Neural cell (in vitro differentiated cells): ENCODE results near the gene RPTN. TPM values are rescaled to one million over a fixed set of nuclear protein-coding genes. Genes with fewer than 3 reads are reported as not detected.

Source experiments
- H2AFZ ChIP-seq: fragments of 200-600, 300-800 bp; sonication (generic), shearing (Covaris generic); 2 replicates; pipeline ENCODE4 v1.6.0; 2014; ENCODE audit warnings: low read depth, mild to moderate bottlenecking, antibody characterized with exemption, low read length, moderate library complexity
- H3F3A ChIP-seq: fragments of 200-600 bp; shearing (Covaris generic); 2 replicates; pipeline ENCODE4 v1.6.1; 2016; ENCODE audit warnings: mild to moderate bottlenecking, moderate library complexity, mixed read lengths, antibody characterized with exemption, low read length; ENCODE audit not compliant: insufficient read depth, poor library complexity, severe bottlenecking
- H3K27ac ChIP-seq: fragments of 200-600, 300-800 bp; sonication (generic), shearing (Covaris generic); 2 replicates; pipeline ENCODE4 v1.5.1; 2014; ENCODE audit warnings: mild to moderate bottlenecking, low read length, moderate library complexity
- H3K27me3 ChIP-seq: fragments of 300-800, 200-600 bp; sonication (generic), shearing (Covaris generic); 2 replicates; pipeline ENCODE4 v1.6.0; 2014; ENCODE audit warnings: mild to moderate bottlenecking, low read depth, low read length, moderate library complexity; ENCODE audit not compliant: insufficient read depth
- H3K36me3 ChIP-seq: fragments of 300-800, 200-600 bp; sonication (generic), shearing (Covaris generic); 2 replicates; pipeline ENCODE4 v1.5.1; 2014; ENCODE audit warnings: mild to moderate bottlenecking, antibody characterized with exemption, low read length, moderate library complexity; ENCODE audit not compliant: insufficient read depth
- H3K4me2 ChIP-seq: fragments of 300-800, 200-600 bp; sonication (generic), shearing (Covaris generic); 2 replicates; pipeline ENCODE4 v1.6.0; 2014; ENCODE audit warnings: mild to moderate bottlenecking, low read length
- H3K4me3 ChIP-seq: fragments of 300-800, 200-600 bp; sonication (generic), shearing (Covaris generic); 2 replicates; pipeline ENCODE4 v1.5.1; 2014; ENCODE audit warnings: mild to moderate bottlenecking, low read length, moderate library complexity
- H3K79me2 ChIP-seq: fragments of 200-600 bp; shearing (Covaris generic); replicated peaks from 2 replicates; pipeline ENCODE4 v1.6.0; 2014; ENCODE audit warnings: mild to moderate bottlenecking, low read length, moderate library complexity; ENCODE audit not compliant: insufficient read depth
- H3K9ac ChIP-seq: fragments of 300-800, 200-600 bp; sonication (generic), shearing (Covaris generic); 2 replicates; pipeline ENCODE4 v1.6.1; 2016; ENCODE audit warnings: mild to moderate bottlenecking, low read length, mixed read lengths
- H3K9me2 ChIP-seq: fragments of 200-600 bp; shearing (Covaris generic); 2 replicates; pipeline ENCODE4 v1.6.1; 2016; ENCODE audit warnings: mild to moderate bottlenecking, low read length, mixed read lengths; ENCODE audit not compliant: insufficient read depth
- H3K9me3 ChIP-seq: fragments of 200-600, 300-800 bp; sonication (generic), shearing (Covaris generic); 2 replicates; pipeline ENCODE4 v1.6.1; 2016; ENCODE audit warnings: mild to moderate bottlenecking, mixed run types, low read length, moderate library complexity, mixed read lengths
- H4K20me1 ChIP-seq: fragments of 200-600 bp; shearing (Covaris generic); 2 replicates; pipeline ENCODE4 v1.6.1; 2016; ENCODE audit warnings: mild to moderate bottlenecking, mixed run types; ENCODE audit not compliant: insufficient read depth
- CTCF ChIP-seq: fragments of 450-650 bp; IDR thresholded peaks from 2 replicates; pipeline ENCODE4 v1.5.1; 2014; ENCODE audit warnings: antibody characterized with exemption, mild to moderate bottlenecking, moderate library complexity; ENCODE audit not compliant: poor library complexity, severe bottlenecking
- EP300 ChIP-seq: fragments of 450-650 bp; conservative IDR thresholded peaks from 2 replicates; pipeline ENCODE4 v1.6.1; 2014; ENCODE audit warnings: antibody characterized with exemption, mild to moderate bottlenecking, moderate library complexity; ENCODE audit not compliant: poor library complexity, severe bottlenecking
- EZH2 ChIP-seq: fragments of 200-600, 300-800 bp; shearing (Covaris generic), sonication (generic); IDR thresholded peaks from 2 replicates; pipeline ENCODE4 v1.6.1; 2014; ENCODE audit warnings: antibody characterized with exemption, low read length, borderline replicate concordance, mild to moderate bottlenecking; ENCODE audit not compliant: insufficient read depth, poor library complexity, severe bottlenecking
- MXI1 ChIP-seq: fragments of 450-650 bp; conservative IDR thresholded peaks from 2 replicates; pipeline ENCODE4 v1.6.1; 2014; ENCODE audit warnings: antibody characterized with exemption, mild to moderate bottlenecking; ENCODE audit not compliant: poor library complexity, severe bottlenecking
- POLR2AphosphoS5 ChIP-seq: IDR thresholded peaks from 2 replicates; pipeline ENCODE4 v1.6.1; 2012
- RAD21 ChIP-seq: fragments of 450-650 bp; conservative IDR thresholded peaks from 2 replicates; pipeline ENCODE4 v1.6.1; 2014; ENCODE audit warnings: antibody characterized with exemption, mild to moderate bottlenecking, moderate library complexity
- SMC3 ChIP-seq: fragments of 450-650 bp; conservative IDR thresholded peaks from 2 replicates; pipeline ENCODE4 v1.6.1; 2014; ENCODE audit warnings: antibody characterized with exemption, mild to moderate bottlenecking, moderate library complexity; ENCODE audit not compliant: poor library complexity
- TAF1 ChIP-seq: IDR thresholded peaks from 2 replicates; pipeline ENCODE4 v1.6.1; 2012; ENCODE audit warnings: low read depth
- polyA plus RNA-seq: library from polyadenylated mRNA; depleted of rRNA; stranded (reverse); fragments of >200 nt; gene quantifications from 2 replicates; pipeline ENCODE4 v1.2.3, GENCODE V29; 2014
- TF ChIP-seq, protein P1 (sequence below): IDR thresholded peaks from 2 replicates; pipeline ENCODE4 v1.6.1; 2012; ENCODE audit warnings: borderline replicate concordance

The RPTN gene
- polyA plus RNA-seq, 1 donor from 2014 or later = not detected

DNA sequence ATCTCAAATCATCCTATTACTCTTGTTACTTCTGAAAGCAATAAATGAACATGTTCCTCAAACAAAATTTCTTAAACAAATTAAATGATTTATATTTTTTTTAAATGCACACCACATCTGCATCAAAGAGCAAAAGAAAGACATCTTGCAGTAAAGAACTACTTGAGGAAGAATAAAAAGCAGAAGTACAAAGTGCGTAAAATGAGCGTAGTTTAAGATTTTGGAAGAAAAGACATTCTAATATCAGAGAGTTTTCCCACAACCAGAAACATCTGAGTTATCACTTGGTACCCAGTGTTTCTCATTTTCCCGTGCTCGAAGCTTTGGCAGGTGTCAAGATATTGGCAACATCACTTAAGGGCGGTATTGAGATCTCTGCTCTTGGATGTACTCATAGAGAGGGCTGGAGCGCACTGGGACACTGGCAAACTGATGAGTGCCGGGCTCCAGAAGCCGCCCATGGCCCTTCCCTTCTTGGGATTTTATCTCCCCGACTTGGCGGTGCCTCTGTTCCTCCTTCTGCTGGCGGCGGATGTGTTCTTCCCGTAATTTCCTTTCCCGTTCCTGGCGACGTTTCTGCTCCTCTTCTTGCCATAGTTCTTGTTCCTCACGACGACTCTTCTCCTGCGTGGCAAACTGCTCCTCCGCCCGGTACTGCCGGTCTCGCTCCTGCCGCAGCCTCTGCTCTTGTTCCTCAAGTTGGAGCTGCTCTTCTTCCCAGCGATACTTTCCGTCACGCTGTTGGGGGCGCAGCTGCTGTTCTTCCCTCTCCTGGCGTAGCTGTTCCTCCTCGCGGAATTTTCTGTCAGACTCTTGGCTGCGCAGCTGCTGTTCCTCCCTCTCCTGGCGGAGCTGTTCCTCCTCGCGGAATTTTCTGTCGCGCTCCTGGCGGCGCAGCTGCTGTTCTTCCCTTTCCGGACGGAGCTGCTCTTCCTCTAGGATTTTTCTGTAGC lies 51.7 kb downstream of the RPTN start:
- H3K79me2 ChIP-seq = no peaks in the 10 kb centered on the region
- H3K4me2 ChIP-seq = no peak overlapping the region
- H3K4me3 ChIP-seq = no peak overlapping the region
- peaks cover 37% of the 10 kb centered on the region for H3K9me3 ChIP-seq
- H3K36me3 ChIP-seq = no peaks in the 10 kb centered on the region
- H3K27me3 ChIP-seq = peaks cover 37% of the 10 kb centered on the region
- no peaks in the 10 kb centered on the region for H3K9me2 ChIP-seq
- no peak overlapping the region for H3K27ac ChIP-seq
- TF ChIP-seq POLR2AphosphoS5 (no peak), CTCF (no peak), SMC3 (no peak), MXI1 (no peak), EZH2 (no peak), TAF1 (no peak), EP300 (no peak), RAD21 (no peak)
- TF ChIP-seq, protein P1, sequence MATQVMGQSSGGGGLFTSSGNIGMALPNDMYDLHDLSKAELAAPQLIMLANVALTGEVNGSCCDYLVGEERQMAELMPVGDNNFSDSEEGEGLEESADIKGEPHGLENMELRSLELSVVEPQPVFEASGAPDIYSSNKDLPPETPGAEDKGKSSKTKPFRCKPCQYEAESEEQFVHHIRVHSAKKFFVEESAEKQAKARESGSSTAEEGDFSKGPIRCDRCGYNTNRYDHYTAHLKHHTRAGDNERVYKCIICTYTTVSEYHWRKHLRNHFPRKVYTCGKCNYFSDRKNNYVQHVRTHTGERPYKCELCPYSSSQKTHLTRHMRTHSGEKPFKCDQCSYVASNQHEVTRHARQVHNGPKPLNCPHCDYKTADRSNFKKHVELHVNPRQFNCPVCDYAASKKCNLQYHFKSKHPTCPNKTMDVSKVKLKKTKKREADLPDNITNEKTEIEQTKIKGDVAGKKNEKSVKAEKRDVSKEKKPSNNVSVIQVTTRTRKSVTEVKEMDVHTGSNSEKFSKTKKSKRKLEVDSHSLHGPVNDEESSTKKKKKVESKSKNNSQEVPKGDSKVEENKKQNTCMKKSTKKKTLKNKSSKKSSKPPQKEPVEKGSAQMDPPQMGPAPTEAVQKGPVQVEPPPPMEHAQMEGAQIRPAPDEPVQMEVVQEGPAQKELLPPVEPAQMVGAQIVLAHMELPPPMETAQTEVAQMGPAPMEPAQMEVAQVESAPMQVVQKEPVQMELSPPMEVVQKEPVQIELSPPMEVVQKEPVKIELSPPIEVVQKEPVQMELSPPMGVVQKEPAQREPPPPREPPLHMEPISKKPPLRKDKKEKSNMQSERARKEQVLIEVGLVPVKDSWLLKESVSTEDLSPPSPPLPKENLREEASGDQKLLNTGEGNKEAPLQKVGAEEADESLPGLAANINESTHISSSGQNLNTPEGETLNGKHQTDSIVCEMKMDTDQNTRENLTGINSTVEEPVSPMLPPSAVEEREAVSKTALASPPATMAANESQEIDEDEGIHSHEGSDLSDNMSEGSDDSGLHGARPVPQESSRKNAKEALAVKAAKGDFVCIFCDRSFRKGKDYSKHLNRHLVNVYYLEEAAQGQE = no peak
- no peaks in the 10 kb centered on the region for H3F3A ChIP-seq
- no peak overlapping the region for H3K9ac ChIP-seq
- H2AFZ ChIP-seq = no peak overlapping the region
- no peaks in the 10 kb centered on the region for H4K20me1 ChIP-seq

DNA sequence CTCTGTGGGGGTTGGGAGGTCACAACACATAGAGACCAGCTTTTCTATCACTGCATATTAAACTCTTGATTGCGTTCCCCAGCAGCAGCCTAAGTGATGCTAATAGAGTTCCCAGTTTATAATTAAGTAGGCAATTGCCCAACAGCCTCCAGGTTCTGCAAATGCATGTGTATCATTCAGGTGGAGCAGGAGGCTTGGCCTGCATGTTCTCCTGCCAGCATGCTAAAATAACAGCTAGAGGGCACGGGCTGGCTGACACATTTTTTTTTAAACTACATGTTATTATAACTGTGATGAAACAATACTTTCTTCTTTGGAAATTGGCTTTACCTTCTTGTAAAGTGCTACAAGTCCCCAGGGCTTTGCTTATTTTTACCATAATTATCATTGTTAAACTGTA lies 54.2 kb downstream of the RPTN start:
- Histone ChIP-seq H4K20me1 (no peaks in the 10 kb centered on the region), H3K27me3 (peaks cover 23% of the 10 kb centered on the region), H3K36me3 (no peaks in the 10 kb centered on the region), H3K9me2 (no peaks in the 10 kb centered on the region), H3K27ac (no peak overlapping the region), H3K9ac (no peak overlapping the region), H2AFZ (no peak overlapping the region), H3K4me3 (no peak overlapping the region), H3K79me2 (no peaks in the 10 kb centered on the region), H3F3A (no peaks in the 10 kb centered on the region), H3K4me2 (no peak overlapping the region), H3K9me3 (peaks cover 32% of the 10 kb centered on the region)
- no peak for TF ChIP-seq MXI1
- no peak for TF ChIP-seq RAD21
- TF ChIP-seq CTCF = no peak
- TF ChIP-seq EP300 = no peak
- TF ChIP-seq, protein P1 = no peak
- TF ChIP-seq SMC3 = no peak
- TF ChIP-seq EZH2 = no peak
- no peak for TF ChIP-seq TAF1
- TF ChIP-seq POLR2AphosphoS5 = no peak
